ENCODE results near the gene TAF11L10.
"Not testable (repeated sequence)": the region's sequence is repeated elsewhere in the genome, so short reads cannot be mapped to it uniquely, and the experiment has no call there.

The TAF11L10 gene

GRCh38 chr5:17597728-17598127, at the start of gene TAF11L10:
Gene TAF11L10, minus strand, starts transcription at chr5:17597828.
- DNase-seq, result not testable (repeated sequence)

GRCh38 chr5:17634160-17634559, 36.5 kb upstream of the TAF11L10 start, which contains the start of gene TAF11L14:
Gene TAF11L14, plus strand, starts transcription at chr5:17634460.
- no peak for DNase-seq

GRCh38 chr5:17631788-17632187, 34.2 kb upstream of the TAF11L10 start, which contains the start of gene TAF11L13:
Gene TAF11L13, plus strand, starts transcription at chr5:17632088.
- DNase-seq, result not testable (repeated sequence)

GRCh38 chr5:17625686-17626085, 28.1 kb upstream of the TAF11L10 start:
- DNase-seq, result no peak

- no peak for DNase-seq
Observed at GRCh38 chr5:17620627-17621026, 23.0 kb upstream of the TAF11L10 start.

- no peak for DNase-seq
Observed at GRCh38 chr5:17619354-17619753, 21.7 kb upstream of the TAF11L10 start.

GRCh38 chr5:17614872-17615605, 17.4 kb upstream of the TAF11L10 start:
- no peak for DNase-seq

GRCh38 chr5:17610092-17610491, 12.5 kb upstream of the TAF11L10 start, which contains the start of gene TAF11L12:
Gene TAF11L12, plus strand, starts transcription at chr5:17610392.
- not testable (repeated sequence) for DNase-seq

- not testable (repeated sequence) for DNase-seq
Observed at GRCh38 chr5:17607461-17607860, 9.8 kb upstream of the TAF11L10 start.

- DNase-seq, result no peak
Observed at GRCh38 chr5:17604951-17605350, 7.3 kb upstream of the TAF11L10 start.

GRCh38 chr5:17603880-17604279, 6.3 kb upstream of the TAF11L10 start, which contains the start of gene TAF11L11:
Gene TAF11L11, plus strand, starts transcription at chr5:17604183.
- not testable (repeated sequence) for DNase-seq

GRCh38 chr5:17594255-17594654, 3.4 kb downstream of the TAF11L10 start, which contains the start of gene TAF11L9:
Gene TAF11L9, minus strand, starts transcription at chr5:17594394.
- DNase-seq, result not testable (repeated sequence)

GRCh38 chr5:17590860-17591259, 6.8 kb downstream of the TAF11L10 start, which contains the start of gene TAF11L8:
Gene TAF11L8, minus strand, starts transcription at chr5:17590960.
- not testable (repeated sequence) for DNase-seq

- DNase-seq, result not testable (repeated sequence)
Observed at GRCh38 chr5:17585658-17586057, 12.0 kb downstream of the TAF11L10 start, which contains the start of gene TAF11L7. Gene TAF11L7, minus strand, starts transcription at chr5:17585758.

Measured in NCI-H1417 (cell line).